GM18526 (cell line): ENCODE results near the gene CH25H.

ENCODE experiments used
- POLR2A ChIP-seq: IDR thresholded peaks from 3 replicates; pipeline ENCODE4 v1.6.1; 2011; ENCODE audit not compliant: insufficient read length; ENCODE audit errors: extremely low read depth

Gene CH25H

GRCh38 chr10:89237849-89238248 lies 30.7 kb upstream of the CH25H start:
- TF ChIP-seq POLR2A, result no peak

DNA sequence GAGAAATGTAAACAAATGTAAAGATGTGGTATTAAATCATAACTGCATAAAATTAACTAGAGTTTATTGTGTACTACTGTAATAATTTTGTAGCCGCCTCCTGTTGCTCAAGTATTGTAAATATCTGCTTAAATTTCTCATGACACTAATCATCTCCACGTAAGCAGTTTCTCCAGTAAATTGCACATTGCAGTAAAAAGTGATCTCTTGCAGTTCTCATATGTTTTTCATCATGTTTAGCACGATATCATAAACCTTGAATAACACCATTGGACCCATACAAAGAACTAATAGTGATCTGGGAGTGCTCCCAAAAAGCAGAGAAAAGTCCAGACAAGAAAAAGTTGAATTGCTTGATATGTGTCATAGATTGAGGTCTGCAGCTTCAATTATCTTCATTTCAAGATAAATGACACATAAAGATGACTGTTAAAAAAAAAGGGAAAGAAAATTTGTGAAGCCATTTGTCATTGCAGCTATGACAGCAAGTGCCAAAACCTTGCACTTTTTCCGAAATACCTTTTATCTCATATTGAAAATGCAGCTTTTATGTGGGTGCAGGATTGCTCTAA lies 29.2 kb upstream of the CH25H start:
- TF ChIP-seq POLR2A, result no peak

DNA sequence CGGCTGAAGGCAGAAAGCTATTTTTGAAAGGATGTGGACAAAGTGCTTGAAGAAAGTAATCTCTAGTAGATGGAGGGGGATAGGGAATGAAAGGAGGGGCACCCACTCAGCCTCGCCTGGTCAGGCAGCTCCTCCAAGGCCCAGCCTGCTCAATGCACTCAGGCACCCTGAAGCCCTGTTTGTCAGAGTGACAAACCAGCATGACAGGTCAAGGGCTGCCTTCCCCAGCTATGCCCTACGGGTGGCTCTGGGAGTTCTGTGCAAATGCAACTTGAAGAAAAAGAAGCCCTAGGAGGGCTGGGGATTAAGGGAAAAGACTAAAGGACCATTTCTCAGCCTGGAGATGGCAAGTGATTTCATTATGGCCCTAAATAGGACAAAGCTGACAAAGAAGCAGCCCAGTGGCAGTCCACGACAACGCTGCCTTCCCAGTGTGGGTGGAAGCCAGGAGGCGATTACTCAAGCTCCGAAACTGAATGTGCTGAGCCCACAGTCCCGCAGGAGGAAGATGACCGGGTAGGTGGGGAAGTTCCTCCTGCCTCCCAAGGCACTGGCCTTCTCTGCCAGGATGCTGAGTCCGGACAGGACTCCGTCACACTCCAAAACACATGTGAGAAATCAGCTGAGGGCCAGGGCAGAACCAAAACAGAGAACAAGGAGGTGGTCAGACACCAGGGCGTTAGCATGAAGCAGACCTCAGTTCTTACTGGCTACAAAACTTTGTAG lies 28.1 kb upstream of the CH25H start:
- TF ChIP-seq POLR2A, result no peak

DNA sequence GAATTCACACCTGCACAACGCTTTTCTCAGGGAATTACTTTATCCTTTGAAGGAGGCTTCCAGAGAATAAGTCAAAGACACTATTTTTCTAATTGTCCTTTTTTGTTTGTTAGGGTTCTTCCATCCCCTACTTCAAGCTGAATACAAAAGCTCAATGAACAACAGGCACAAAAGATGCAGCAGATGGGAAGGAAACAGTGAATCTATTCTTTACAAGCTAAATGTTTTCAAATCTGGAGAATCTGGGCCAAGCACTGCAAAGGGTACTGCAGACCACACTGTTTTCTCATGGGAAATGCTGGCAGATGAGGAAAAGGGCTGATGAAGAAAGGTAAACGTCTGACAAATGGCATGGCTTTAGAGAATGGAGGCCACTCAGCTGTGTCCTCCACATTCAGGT lies 25.9 kb upstream of the CH25H start:
- no peak for TF ChIP-seq POLR2A

DNA sequence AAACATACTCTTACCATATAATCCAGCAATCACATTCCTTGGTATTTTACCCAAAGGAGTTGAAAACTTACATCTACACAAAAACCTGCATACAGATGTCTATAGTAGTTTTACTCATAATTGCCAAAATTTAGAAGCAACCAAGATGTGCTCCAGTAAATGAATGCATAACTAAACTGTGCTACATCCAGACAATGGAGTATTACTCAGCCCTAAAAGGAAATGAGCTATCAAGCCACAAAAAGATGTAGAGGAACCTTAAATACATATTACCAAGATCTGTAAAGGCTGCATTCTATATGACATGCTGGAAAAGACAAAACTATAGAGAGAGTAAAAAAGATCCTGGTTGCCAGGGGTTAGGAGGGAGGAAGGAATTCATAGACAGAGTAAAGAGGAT lies 21.8 kb upstream of the CH25H start:
- TF ChIP-seq POLR2A, result no peak

DNA sequence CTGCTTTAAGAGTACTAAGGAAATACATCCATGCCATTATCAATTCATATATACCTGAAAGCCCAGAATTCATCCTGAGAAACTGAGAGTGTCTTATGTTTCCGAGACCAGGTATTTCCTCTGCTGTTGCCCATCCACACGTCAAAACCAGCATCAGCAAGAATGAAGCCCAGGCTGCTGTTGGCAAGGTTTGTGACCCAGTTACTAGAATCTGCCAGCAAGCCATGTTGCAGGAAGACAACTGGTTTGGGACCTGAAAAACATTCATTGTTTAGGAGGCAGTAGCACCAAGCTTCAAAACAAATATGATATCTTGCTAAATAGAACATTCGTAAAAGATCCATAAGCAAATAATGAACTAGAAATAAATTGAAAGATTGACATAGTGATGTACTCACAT lies 21.0 kb upstream of the CH25H start:
- no peak for TF ChIP-seq POLR2A

DNA sequence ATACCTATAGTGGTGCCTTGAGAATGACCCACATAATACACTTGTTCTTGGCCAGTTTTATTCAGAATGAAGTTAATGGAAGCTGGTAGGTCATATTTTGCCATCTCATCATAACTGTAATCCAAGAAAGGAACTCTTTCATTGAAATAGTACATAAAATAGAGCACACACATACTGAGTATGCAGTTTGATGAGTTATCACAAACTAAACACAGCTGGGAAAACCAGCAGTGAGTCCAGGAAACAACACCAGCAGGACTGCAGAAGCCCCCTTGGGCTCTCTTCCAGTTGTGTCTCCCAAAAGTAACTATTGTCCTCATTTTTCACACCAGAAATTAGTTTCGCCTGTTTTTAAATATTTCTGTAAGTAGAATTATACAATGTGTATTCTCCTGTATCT lies 19.8 kb upstream of the CH25H start:
- no peak for TF ChIP-seq POLR2A

DNA sequence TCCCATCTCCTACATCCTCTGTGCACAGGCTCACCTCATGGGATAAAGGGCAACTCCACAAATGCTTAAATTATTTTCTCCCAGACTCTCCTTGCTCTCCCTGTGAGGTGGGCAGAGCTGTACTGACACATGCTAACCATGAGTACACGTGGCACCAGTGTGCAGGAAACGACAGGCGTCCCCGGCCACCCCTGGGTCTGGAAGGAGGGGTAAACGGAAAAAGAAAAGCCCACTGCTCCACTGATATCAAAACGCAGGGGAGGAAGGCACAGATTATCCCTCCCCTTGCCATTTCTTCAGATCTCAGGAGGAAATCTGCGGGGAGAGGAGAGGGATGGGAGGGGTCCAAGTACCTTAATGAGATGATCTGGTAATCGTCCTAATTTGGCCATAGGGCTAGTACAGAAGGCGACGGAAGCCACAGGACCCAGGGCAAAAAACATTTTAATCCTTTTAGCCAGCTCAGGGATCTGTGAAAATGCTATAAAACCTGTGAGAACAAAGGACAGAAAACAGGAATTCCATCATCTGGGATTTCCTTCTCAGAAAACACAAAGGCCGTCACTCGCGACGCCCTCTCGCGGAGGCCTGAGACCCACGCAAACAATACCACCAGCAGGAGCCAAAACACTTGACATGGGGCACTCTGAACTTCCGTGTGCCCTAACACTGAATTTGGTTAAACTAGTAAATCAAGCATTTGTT lies 17.8 kb upstream of the CH25H start:
- no peak for TF ChIP-seq POLR2A

GRCh38 chr10:89221919-89222318 lies 14.8 kb upstream of the CH25H start:
- TF ChIP-seq POLR2A, result no peak

GRCh38 chr10:89219513-89220218 lies 12.5 kb upstream of the CH25H start:
- TF ChIP-seq POLR2A, result no peak

DNA sequence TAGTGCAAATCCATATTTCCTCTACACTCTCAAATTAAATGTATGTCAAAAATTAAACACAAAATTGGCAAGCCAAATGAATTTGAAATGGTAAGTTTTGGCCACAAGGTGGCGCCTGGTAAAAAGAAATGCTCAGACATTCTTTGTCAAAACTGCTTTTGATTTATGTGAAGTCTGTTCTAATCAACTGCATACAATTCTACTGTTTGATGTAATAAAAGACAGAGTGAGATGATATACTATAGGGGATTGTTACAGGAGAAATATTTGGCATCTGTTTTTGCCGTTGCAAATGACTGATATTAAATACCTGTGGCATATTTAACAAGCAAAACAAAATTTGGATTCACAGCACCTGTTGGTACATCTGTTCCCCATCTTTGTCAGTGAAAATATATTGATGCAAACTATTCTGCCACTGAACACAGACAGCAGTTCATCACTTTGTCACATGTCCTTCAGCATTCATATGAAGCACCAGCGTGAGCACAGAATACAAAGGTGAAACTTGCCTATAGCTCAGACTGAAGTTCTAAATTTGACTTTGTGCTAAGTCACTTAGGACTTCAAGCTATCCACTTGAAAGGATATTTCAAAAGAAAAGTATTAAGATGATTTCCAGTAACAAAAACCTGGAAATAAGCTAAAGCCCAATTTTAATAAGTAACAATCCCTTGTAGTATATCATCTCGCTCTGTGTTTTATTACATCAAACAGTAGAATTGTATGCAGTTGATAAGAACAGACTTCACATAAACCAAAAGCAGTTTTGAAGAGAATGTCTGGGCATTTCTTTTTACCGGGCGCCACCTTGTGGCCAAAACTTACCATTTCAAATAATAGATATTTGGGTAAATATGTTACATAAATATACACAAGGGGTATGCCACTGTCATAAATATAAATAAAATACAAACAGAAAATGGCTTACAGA lies 10.2 kb upstream of the CH25H start:
- TF ChIP-seq POLR2A, result no peak

- TF ChIP-seq POLR2A, result no peak
Observed at GRCh38 chr10:89216056-89216455, 8.9 kb upstream of the CH25H start.

DNA sequence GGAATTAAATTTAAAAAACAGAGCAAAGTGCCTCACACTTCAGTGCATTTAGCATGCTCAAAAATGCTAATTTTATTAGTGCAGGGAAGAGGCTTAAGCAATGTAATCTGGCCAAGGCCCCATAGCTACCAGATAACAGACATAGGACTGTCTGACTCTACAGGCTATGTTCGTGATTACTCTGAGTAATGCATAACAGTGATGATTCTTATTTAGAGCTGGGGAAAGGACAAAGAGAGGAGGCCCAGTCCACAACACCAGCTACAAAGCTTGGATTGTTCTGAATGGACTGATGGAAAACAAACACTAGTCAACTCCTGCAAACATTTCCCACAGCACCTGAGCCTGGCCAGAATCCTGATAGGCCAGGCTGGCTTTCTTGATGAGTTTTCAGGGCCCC lies 8.4 kb upstream of the CH25H start:
- no peak for TF ChIP-seq POLR2A

DNA sequence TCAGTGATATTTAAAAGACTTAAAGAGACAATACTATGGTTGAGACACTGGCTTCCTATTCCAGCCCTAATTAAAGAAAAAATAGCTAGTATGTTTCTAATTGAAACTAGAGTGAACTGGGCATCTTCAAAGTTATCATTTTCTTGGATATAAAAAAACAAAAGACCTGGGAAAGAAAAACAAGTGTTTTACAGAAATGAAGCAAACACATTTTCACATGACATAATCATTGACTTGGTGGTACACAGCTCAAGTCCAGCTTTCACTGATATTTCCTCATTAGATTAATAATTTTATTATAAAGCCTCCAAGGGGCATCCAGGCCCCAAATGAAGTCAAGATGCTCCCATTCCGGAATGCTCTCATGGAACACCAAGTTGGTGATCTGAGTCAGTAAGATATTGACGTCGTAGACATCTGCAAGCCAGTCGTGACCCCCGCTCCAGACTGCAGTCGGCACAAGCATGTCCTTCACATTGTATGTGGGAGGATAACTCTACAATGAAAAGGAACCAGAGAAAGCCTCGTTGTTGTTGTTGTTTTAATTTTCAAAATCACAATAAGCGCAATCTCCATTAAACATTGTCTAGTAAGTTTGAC lies 7.5 kb upstream of the CH25H start:
- no peak for TF ChIP-seq POLR2A
